HG03196 (cell line): ENCODE results near the gene MARK1.

ENCODE experiments used
- ATAC-seq: cut with Tn5 transposase; IDR thresholded peaks from one replicate; pipeline ENCODE4 v1.9.1; 2021; ENCODE audit not compliant: unreplicated experiment

MARK1 gene

DNA sequence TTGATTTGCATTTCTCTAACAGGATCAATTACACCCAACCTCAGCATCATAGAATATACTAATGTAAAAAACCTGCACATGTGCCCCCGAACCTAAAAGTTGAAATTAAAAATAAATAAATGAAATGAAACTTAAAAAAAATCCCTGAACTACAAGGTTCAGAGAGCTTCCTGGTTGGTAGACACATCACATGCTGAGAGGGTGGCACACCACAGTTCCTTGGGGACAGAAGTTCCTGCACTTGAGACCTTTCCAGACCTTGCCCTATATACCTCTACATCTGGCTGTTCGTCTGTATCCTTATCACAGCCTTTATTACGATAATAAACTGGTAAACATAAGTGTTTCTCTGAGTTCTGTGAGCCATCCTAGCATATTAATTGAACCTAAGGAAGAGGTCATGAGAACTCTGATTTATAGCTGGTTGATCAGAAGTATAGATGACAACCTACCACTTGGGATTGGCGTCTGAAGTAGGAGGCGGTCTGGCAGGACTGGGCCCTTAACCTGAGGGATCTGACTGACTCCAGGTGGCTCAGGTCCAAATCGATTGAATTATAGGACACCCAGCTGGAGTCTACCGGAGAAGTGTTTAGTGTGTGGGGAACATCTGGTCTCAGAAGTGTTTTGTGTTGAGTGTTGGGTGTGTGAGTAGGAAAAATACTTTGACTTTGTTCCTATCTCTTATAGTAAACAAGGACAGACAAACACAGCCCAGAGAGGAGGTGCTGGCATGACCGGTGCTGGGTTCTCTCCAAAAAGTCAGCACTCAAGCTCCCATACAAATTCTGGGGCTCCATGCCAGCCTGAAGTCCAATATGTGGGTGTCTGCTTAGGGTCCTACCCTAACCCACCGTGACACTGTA lies 181.2 kb downstream of the MARK1 start:
- ATAC-seq: no peak

DNA sequence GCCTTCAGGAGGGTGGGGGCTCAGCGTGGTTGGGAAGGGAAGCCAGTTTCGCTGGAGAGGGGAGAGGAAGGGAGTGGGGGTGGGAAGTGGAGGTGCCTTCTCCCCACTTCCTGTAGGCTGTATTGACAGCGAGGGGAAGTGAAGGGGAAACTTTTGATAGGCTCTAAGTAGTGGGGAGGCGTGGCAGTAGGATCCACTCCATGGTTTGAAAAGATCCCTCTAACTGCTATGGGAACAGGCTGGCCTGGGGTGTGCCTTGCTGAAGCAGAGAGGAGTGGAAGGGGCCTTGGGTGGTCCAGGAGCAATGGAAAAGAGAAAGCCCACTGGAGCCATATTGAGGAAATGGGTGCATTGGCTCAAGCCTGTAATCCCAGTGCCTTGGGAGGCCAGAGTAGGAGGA lies 182.4 kb downstream of the MARK1 start:
- no peak for ATAC-seq

DNA sequence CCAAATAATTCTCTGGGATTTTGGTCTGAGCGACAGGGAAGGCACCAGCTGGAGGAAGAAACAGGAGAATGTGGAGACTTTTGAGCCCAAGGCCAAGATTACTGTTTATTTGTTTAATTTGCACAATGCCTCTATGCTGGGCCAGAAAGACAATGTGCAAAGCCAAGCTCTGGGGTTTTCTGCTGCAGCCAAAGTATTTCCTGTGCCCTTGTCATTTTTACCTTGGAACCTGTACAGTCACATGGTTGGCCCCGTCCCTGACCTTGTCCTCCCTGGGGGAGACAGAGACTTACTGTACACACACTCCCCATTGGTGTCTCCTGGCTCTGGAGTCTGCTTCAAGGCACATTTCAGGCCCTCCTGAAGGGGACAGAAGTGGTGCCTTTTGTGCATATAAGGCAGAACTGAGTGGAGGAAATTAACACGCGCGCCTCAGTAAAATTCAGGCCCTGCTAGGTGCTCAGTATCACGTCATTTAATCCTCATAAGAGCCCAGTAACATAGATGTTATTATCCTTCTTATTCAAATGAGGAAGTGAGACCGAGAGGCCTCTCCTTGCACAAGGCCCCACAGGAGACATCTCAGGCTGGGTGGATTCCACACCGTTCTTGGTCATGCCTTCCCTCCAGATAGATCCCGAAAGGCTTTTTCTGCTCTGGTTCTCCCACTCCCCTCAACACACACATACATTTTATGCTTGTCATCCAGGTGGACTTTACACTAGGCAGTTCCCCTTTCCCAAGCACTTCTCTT lies 183.3 kb downstream of the MARK1 start:
- no peak for ATAC-seq
